ENCODE data around the gene MRM1. TPM values are rescaled to one million over a fixed set of nuclear protein-coding genes. Genes with fewer than 3 reads are reported as not detected.

The MRM1 gene
- total and polyA plus RNA-seq, 2 donors (not counting 1 experiment from before 2014, with no cell fraction given) = 2.5 to 6.9 TPM

DNA sequence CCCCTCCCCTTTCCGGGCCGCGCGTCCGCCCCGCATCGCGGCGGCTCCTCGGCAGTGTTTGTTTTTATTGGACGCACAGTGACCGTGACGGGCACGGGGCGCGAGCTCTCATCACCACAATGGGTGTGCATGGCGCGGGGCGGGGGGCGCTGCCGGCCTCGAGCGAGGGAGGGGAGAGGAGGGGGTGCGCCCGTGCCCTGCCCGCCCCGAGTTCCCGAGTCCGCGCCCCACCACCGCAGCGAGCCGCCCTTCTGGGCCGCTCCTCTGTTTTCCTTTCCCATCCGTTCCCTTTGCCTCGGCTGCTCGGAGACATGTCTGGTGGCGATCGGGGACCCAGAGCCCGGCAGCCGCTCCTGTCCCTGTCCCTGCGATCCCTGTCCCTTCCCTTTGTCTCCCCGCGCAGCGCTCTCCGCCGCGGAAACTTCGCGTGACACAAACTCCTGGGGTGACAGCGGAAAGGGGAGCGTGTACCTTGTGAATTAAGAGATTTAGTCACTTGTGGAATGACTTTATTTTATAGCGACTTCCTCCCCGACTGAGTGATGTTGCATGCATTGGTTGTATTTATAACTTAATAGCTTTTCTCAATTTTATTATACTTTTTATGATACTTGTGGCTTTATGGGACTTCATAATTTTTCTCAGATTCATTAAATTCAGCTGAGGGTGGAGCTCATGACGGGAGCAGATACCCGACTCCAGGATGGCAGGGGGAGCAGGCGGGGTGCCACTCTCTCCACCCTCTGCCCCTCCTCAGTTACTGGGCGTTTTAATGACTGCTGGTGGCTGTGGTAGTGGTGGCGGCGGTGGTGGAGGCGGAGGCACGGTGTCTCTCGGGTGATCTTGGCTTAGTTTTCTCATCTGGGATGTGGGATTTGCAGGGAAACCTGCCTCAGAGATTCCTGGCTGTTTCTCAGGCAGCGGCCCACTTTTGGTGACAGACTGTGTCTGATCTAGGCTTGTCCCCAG lies 40.8 kb downstream of the MRM1 start:
- peaks cover 52% of the 10 kb centered on the region for H3K27me3 ChIP-seq (ENCODE audit: control insufficient read depth, insufficient read depth, low read length)
- no peak overlapping the region for H3K9ac ChIP-seq (ENCODE audit: insufficient read depth, low read length)
- H3K4me2 ChIP-seq (ENCODE audit: extremely low read depth, insufficient read depth, low read length) = no peak overlapping the region
- peak overlapping the region in 2 of 4 experiments; percentile 20 to 35 for H3K4me3 ChIP-seq (replicated peaks in 1 of 4; ENCODE audit: control extremely low read depth in 1 of 4, insufficient read depth in 1 of 4, low read depth in 3 of 4, low read length in 4 of 4)
- TF ChIP-seq, protein P1, sequence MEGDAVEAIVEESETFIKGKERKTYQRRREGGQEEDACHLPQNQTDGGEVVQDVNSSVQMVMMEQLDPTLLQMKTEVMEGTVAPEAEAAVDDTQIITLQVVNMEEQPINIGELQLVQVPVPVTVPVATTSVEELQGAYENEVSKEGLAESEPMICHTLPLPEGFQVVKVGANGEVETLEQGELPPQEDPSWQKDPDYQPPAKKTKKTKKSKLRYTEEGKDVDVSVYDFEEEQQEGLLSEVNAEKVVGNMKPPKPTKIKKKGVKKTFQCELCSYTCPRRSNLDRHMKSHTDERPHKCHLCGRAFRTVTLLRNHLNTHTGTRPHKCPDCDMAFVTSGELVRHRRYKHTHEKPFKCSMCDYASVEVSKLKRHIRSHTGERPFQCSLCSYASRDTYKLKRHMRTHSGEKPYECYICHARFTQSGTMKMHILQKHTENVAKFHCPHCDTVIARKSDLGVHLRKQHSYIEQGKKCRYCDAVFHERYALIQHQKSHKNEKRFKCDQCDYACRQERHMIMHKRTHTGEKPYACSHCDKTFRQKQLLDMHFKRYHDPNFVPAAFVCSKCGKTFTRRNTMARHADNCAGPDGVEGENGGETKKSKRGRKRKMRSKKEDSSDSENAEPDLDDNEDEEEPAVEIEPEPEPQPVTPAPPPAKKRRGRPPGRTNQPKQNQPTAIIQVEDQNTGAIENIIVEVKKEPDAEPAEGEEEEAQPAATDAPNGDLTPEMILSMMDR (conservative IDR thresholded peaks at IDR 0.05 in 1 of 2, IDR thresholded peaks at IDR 0.05 in 1 of 2; ENCODE audit: low read depth in 1 of 2, low read length in 2 of 2) = no peak
- TF ChIP-seq EZH2 (IDR thresholded peaks at IDR 0.05; ENCODE audit: low read length, missing control alignments) = peak; percentile 86
- H3K79me2 ChIP-seq (ENCODE audit: control insufficient read depth, insufficient read depth, low read length) = no peaks in the 10 kb centered on the region
- no peak for DNase-seq (ENCODE audit: low read depth in 2 of 2)
- H2AFZ ChIP-seq (ENCODE audit: low read length) = no peak overlapping the region
- H3K36me3 ChIP-seq (ENCODE audit: control insufficient read depth, insufficient read depth, low read length) = no peaks in the 10 kb centered on the region
- no peaks in the 10 kb centered on the region for H3K9me3 ChIP-seq (ENCODE audit: control insufficient read depth, insufficient read depth, low read depth, low read length)
- H4K20me1 ChIP-seq (ENCODE audit: control insufficient read depth, extremely low read depth, insufficient read depth, low read length) = no peaks in the 10 kb centered on the region
- no peaks in the 10 kb centered on the region for H3K4me1 ChIP-seq (ENCODE audit: control insufficient read depth, extremely low read depth, insufficient read depth, low read length)
- H3K27ac ChIP-seq (ENCODE audit: insufficient read depth, low read length) = no peak overlapping the region

DNA sequence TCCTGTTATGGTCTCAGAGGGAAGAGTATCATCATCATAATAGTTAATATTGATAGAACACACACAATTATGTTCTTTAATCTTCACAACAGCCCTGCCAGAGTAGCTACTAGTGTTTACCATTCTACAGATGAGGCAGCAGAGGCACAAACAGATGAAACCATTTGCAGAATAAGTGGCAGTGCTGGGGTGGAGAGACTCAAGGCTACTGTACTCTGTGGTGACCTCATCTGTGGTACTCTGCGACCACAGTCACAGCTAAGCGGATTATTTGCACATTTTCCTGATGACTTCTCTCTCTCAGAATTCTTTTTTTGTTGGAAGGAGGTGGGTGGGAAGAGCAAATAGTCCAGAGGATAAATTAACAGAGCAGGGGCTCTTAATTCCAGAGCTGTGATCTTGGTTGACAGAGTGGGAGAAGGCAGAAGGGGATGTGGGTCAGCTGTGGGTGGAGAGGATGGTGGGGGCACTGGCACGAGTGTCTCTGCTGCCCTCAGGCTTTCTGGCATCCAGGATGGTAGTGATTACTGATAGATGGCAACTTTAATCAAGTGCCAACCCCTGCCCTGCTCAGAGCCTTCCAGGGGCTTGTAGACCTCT lies 41.8 kb downstream of the MRM1 start:
- Histone ChIP-seq H3K9ac (ENCODE audit: insufficient read depth, low read length) (no peak overlapping the region), H3K79me2 (ENCODE audit: control insufficient read depth, insufficient read depth, low read length) (no peaks in the 10 kb centered on the region), H3K36me3 (ENCODE audit: control insufficient read depth, insufficient read depth, low read length) (no peaks in the 10 kb centered on the region), H2AFZ (ENCODE audit: low read length) (no peak overlapping the region), H3K27ac (ENCODE audit: insufficient read depth, low read length) (no peak overlapping the region), H3K4me2 (ENCODE audit: extremely low read depth, insufficient read depth, low read length) (no peak overlapping the region), H4K20me1 (ENCODE audit: control insufficient read depth, extremely low read depth, insufficient read depth, low read length) (no peaks in the 10 kb centered on the region), H3K4me1 (ENCODE audit: control insufficient read depth, extremely low read depth, insufficient read depth, low read length) (no peaks in the 10 kb centered on the region), H3K27me3 (ENCODE audit: control insufficient read depth, insufficient read depth, low read length) (peaks cover 52% of the 10 kb centered on the region), H3K9me3 (ENCODE audit: control insufficient read depth, insufficient read depth, low read depth, low read length) (no peaks in the 10 kb centered on the region), H3K4me3 (replicated peaks in 1 of 4; ENCODE audit: control extremely low read depth in 1 of 4, insufficient read depth in 1 of 4, low read depth in 3 of 4, low read length in 4 of 4) (no peak overlapping the region)
- DNase-seq (ENCODE audit: low read depth in 2 of 2) = no peak
- TF ChIP-seq EZH2 (IDR thresholded peaks at IDR 0.05; ENCODE audit: low read length, missing control alignments) = no peak
- TF ChIP-seq, protein P1 (conservative IDR thresholded peaks at IDR 0.05 in 1 of 2, IDR thresholded peaks at IDR 0.05 in 1 of 2; ENCODE audit: low read depth in 1 of 2, low read length in 2 of 2) = no peak

DNA sequence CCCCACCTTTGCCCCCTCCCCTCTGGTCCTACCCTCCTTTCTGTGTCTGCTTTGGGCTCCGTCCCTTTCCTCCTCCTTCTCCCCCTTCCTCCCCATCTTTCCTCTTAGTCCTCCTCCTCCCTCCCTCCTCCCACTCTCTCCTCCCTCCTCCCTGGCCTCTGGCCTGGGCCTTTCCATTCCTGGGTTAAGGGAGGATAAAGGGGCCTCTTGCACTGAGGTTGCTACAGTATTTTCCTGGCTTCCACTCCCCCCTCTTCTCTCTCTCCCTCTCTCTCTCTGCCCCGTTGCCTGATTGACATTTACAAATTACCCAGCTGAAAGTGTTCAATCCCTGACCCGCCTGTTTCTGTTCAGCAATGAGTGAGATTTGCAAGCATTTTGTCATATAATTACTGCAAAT lies 44.0 kb downstream of the MRM1 start:
- Histone ChIP-seq H3K9ac (ENCODE audit: insufficient read depth, low read length) (no peak overlapping the region), H3K4me3 (replicated peaks in 1 of 4; ENCODE audit: control extremely low read depth in 1 of 4, insufficient read depth in 1 of 4, low read depth in 3 of 4, low read length in 4 of 4) (no peak overlapping the region), H3K9me3 (ENCODE audit: control insufficient read depth, insufficient read depth, low read depth, low read length) (no peaks in the 10 kb centered on the region), H3K79me2 (ENCODE audit: control insufficient read depth, insufficient read depth, low read length) (no peaks in the 10 kb centered on the region), H3K27ac (ENCODE audit: insufficient read depth, low read length) (no peak overlapping the region), H3K36me3 (ENCODE audit: control insufficient read depth, insufficient read depth, low read length) (no peaks in the 10 kb centered on the region), H4K20me1 (ENCODE audit: control insufficient read depth, extremely low read depth, insufficient read depth, low read length) (no peaks in the 10 kb centered on the region), H3K4me2 (ENCODE audit: extremely low read depth, insufficient read depth, low read length) (no peak overlapping the region), H3K27me3 (ENCODE audit: control insufficient read depth, insufficient read depth, low read length) (peaks cover 53% of the 10 kb centered on the region), H3K4me1 (ENCODE audit: control insufficient read depth, extremely low read depth, insufficient read depth, low read length) (no peaks in the 10 kb centered on the region), H2AFZ (ENCODE audit: low read length) (no peak overlapping the region)
- no peak for TF ChIP-seq EZH2 (IDR thresholded peaks at IDR 0.05; ENCODE audit: low read length, missing control alignments)
- TF ChIP-seq, protein P1 (conservative IDR thresholded peaks at IDR 0.05 in 1 of 2, IDR thresholded peaks at IDR 0.05 in 1 of 2; ENCODE audit: low read depth in 1 of 2, low read length in 2 of 2) = no peak
- no peak for DNase-seq (ENCODE audit: low read depth in 2 of 2)

All from fibroblast of lung (primary cell).